ENCODE data around the gene CLPTM1L.
"Not testable (repeated sequence)": the region's sequence is repeated elsewhere in the genome, so short reads cannot be mapped to it uniquely, and the experiment has no call there.

DNA sequence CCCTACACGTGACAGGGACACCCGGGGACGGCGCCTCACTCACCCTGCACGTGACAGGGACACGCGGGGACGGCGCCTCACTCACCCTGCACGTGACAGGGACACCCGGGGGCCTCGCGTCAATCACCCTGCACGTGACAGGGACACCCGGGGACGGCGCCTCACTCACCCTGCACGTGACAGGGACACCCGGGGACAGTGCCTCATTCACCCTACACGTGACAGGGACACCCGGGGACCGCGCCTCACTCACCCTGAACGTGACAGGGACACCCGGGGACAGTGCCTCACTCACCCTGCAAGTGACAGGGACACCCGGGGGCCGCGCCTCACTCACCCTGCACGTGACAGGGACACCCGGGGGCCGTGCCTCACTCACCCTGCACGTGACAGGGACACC lies 55.3 kb downstream of the CLPTM1L start:
- not testable (repeated sequence) for TF ChIP-seq JUN, SMC3 (IDR thresholded peaks at IDR 0.05)
- TF ChIP-seq, protein P1, sequence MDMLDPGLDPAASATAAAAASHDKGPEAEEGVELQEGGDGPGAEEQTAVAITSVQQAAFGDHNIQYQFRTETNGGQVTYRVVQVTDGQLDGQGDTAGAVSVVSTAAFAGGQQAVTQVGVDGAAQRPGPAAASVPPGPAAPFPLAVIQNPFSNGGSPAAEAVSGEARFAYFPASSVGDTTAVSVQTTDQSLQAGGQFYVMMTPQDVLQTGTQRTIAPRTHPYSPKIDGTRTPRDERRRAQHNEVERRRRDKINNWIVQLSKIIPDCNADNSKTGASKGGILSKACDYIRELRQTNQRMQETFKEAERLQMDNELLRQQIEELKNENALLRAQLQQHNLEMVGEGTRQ (IDR thresholded peaks at IDR 0.05) = not testable (repeated sequence)
